SK-N-SH (cell line): ENCODE results near the gene DOCK10. TPM values are rescaled to one million over a fixed set of nuclear protein-coding genes. Genes with fewer than 3 reads are reported as not detected.

Experiments
- CTCF ChIA-PET: fragments of 300-600, 350-600 bp; formaldehyde crosslinking; extraction: SDS; loops from one replicate; lab custom pipeline; 2021; lab: Yijun Ruan, JAX
- POLR2A ChIA-PET: fragments of 350-600 bp; sonication (Branson Sonifier 250); formaldehyde crosslinking; extraction: SDS; loops from one replicate; lab custom pipeline; 2020; ENCODE audit warnings: antibody characterized with exemption, inconsistent platforms; lab: Yijun Ruan, JAX
- DNase-seq: peaks from one replicate; pipeline ENCODE4 v3.0.0; 2012
- H2AFZ ChIP-seq: fragments of 200-600 bp; sonication (generic); 2 replicates; pipeline ENCODE4 v1.8.1; 2016; ENCODE audit warnings: antibody characterized with exemption, mild to moderate bottlenecking, low read depth
- H3F3A ChIP-seq: fragments of 200-600 bp; sonication (generic); replicated peaks from 2 replicates; pipeline ENCODE3; 2016; ENCODE audit warnings: antibody characterized with exemption, mild to moderate bottlenecking; ENCODE audit not compliant: insufficient read depth
- H3K27ac ChIP-seq, 2 experiments: fragments of 200-500 bp in 1 of 2; fragments of 200-600 bp in 1 of 2; sonication (Bioruptor generic) in 1 of 2; sonication (generic), shearing (Covaris generic) in 1 of 2; 2 replicates each; pipeline versions ENCODE4 v1.5.1 to v1.6.1; 2014 to 2016; ENCODE audit warnings: low read depth in 2 of 2, inconsistent platforms in 1 of 2, low read length in 1 of 2, mild to moderate bottlenecking in 1 of 2, mixed read lengths in 1 of 2
- H3K27me3 ChIP-seq: fragments of 200-600 bp; sonication (generic), shearing (Covaris generic); 2 replicates; pipeline ENCODE4 v1.6.1; 2016; ENCODE audit warnings: mixed run types; ENCODE audit not compliant: insufficient read depth
- H3K36me3 ChIP-seq, 2 experiments: fragments of 200-500 bp in 1 of 2; fragments of 200-600 bp in 1 of 2; sonication (Bioruptor generic) in 1 of 2; sonication (generic) in 1 of 2; replicated peaks in 1 of 2; 2 replicates each; pipeline versions ENCODE3 to v1.5.1; 2014 to 2016; ENCODE audit warnings: low read length in 1 of 2, mild to moderate bottlenecking in 1 of 2; ENCODE audit not compliant: insufficient read depth in 2 of 2, control insufficient read depth in 1 of 2
- H3K4me1 ChIP-seq, 2 experiments: fragments of 200-500 bp in 1 of 2; fragments of 200-600 bp in 1 of 2; sonication (Bioruptor generic) in 1 of 2; sonication (generic), shearing (Covaris generic) in 1 of 2; 2 replicates each; pipeline versions ENCODE4 v1.5.1 to v1.6.1; 2014 to 2016; ENCODE audit warnings: low read depth in 1 of 2, low read length in 1 of 2, mixed run types in 1 of 2; ENCODE audit not compliant: insufficient read depth in 2 of 2, control insufficient read depth in 1 of 2
- H3K4me2 ChIP-seq: fragments of 200-600 bp; sonication (generic), shearing (Covaris generic); 2 replicates; pipeline ENCODE4 v1.6.1; 2017; ENCODE audit warnings: mixed run types
- H3K4me3 ChIP-seq, 2 experiments: fragments of 200-500 bp in 1 of 2; fragments of 200-600 bp in 1 of 2; sonication (Bioruptor generic) in 1 of 2; sonication (generic), shearing (Covaris generic) in 1 of 2; 2 replicates each; pipeline versions ENCODE4 v1.5.1 to v1.8.1; 2014 to 2016; ENCODE audit warnings: low read depth in 2 of 2, inconsistent platforms in 1 of 2, low read length in 1 of 2, mild to moderate bottlenecking in 1 of 2, mixed read lengths in 1 of 2, moderate library complexity in 1 of 2
- H3K79me2 ChIP-seq: fragments of 200-600 bp; sonication (generic); 2 replicates; pipeline ENCODE4 v1.8.1; 2017; ENCODE audit warnings: mild to moderate bottlenecking; ENCODE audit not compliant: insufficient read depth
- H3K9ac ChIP-seq: fragments of 200-600 bp; sonication (generic); 2 replicates; pipeline ENCODE4 v1.6.1; 2017; ENCODE audit warnings: mixed run types
- H3K9me2 ChIP-seq: fragments of 200-600 bp; sonication (generic); 2 replicates; pipeline ENCODE4 v1.6.1; 2017; ENCODE audit warnings: mixed run types
- H3K9me3 ChIP-seq: fragments of 200-600 bp; sonication (generic); 2 replicates; pipeline ENCODE4 v1.6.1; 2017; ENCODE audit warnings: mixed run types, mild to moderate bottlenecking, moderate library complexity
- H4K20me1 ChIP-seq: fragments of 200-600 bp; sonication (generic); 2 replicates; pipeline ENCODE4 v1.6.1; 2017; ENCODE audit warnings: mild to moderate bottlenecking, mixed run types; ENCODE audit not compliant: insufficient read depth
- EZH2phosphoT487 ChIP-seq: fragments of 200-600 bp; sonication (generic); IDR thresholded peaks from 2 replicates; pipeline ENCODE4 v1.6.1; 2017; ENCODE audit warnings: low read depth, mixed run types, mild to moderate bottlenecking, antibody characterized with exemption, moderate library complexity, borderline replicate concordance
- FOXJ3 ChIP-seq: sonication (generic); formaldehyde crosslinking; IDR thresholded peaks from 2 replicates; pipeline ENCODE4 v1.5.1; 2020; ENCODE audit warnings: mild to moderate bottlenecking, missing genetic modification reagents
- FOXM1 ChIP-seq: IDR thresholded peaks from 2 replicates; pipeline ENCODE4 v1.4.0; 2012; ENCODE audit warnings: low read depth, mild to moderate bottlenecking
- MEF2A ChIP-seq: IDR thresholded peaks from 2 replicates; pipeline ENCODE4 v1.4.0; 2012; ENCODE audit warnings: low read depth, borderline replicate concordance
- RAD21 ChIP-seq: IDR thresholded peaks from 2 replicates; pipeline ENCODE4 v1.6.1; 2012; ENCODE audit warnings: mild to moderate bottlenecking, low read length
- RCOR1 ChIP-seq: fragments of 150-350 bp; IDR thresholded peaks from 2 replicates; pipeline ENCODE4 v1.6.1; 2017; ENCODE audit warnings: antibody characterized with exemption, low read length
- RXRA ChIP-seq: IDR thresholded peaks from 2 replicates; pipeline ENCODE4 v1.4.0; 2012; ENCODE audit warnings: low read depth, mild to moderate bottlenecking, borderline replicate concordance
- TEAD4 ChIP-seq: IDR thresholded peaks from 2 replicates; pipeline ENCODE4 v1.4.0; 2012; ENCODE audit warnings: mild to moderate bottlenecking, borderline replicate concordance; ENCODE audit not compliant: insufficient read depth
- WGBS: methylation state at CpG from one replicate; pipeline ENCODE4 v1.1.6; 2017; ENCODE audit warnings: low lambda C conversion rate; 5-methylcytosine and 5-hydroxymethylcytosine counted together
- polyA plus RNA-seq, 3 experiments: library from polyadenylated mRNA; depleted of rRNA; stranded (reverse); fragments of >200 nt; gene quantifications; 2 replicates each; pipeline ENCODE4 v1.2.3, GENCODE V29; 2012
- TF ChIP-seq, protein P1 (sequence below): IDR thresholded peaks from 2 replicates; pipeline ENCODE4 v1.4.0; 2012; ENCODE audit warnings: low read depth, borderline replicate concordance
- TF ChIP-seq, protein P2 (sequence below): IDR thresholded peaks from 2 replicates; pipeline ENCODE4 v1.4.0; 2012; ENCODE audit warnings: low read depth, borderline replicate concordance
- TF ChIP-seq, protein P3 (sequence below): IDR thresholded peaks from 2 replicates; pipeline ENCODE4; 2012
- TF ChIP-seq, protein P4 (sequence below): IDR thresholded peaks from 2 replicates; pipeline ENCODE4 v1.4.0; 2012; ENCODE audit warnings: low read depth
- TF ChIP-seq, protein P5 (sequence below): fragments of 150-350 bp; IDR thresholded peaks from 2 replicates; pipeline ENCODE4 v1.6.1; 2017; ENCODE audit warnings: antibody characterized with exemption, low read length, low read depth, borderline replicate concordance
- TF ChIP-seq, protein P6 (sequence below): fragments of 200-600 bp; sonication (generic); IDR thresholded peaks from 2 replicates; pipeline ENCODE4 v1.6.1; 2017; ENCODE audit warnings: antibody characterized with exemption, mild to moderate bottlenecking, moderate library complexity

DOCK10 gene
- polyA plus RNA-seq, 1 of the 3 experiments (the other 2 are of a cell fraction), result 24.1 TPM

DNA sequence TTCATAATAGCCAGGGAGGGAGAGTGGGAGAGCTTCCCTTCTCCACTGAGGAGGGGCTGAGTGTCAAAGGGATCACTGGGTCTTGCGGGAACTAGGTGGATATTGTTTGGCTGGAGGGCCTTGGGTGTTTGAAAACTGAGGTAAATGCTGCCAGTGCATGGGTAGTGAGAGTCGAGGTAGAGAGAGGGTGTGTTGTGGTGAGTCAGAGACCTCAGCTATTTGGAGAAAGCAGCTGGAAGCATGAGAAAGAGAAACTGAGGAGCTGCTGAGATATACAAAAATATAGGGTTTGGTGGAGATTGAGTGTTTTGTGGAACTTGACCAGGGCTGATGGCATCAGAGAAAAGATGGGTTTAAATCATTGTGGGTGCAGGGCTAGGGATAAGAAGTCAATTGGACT, 199.1 kb downstream of the DOCK10 start:
- POLR2A ChIA-PET, result no interaction called here

DNA sequence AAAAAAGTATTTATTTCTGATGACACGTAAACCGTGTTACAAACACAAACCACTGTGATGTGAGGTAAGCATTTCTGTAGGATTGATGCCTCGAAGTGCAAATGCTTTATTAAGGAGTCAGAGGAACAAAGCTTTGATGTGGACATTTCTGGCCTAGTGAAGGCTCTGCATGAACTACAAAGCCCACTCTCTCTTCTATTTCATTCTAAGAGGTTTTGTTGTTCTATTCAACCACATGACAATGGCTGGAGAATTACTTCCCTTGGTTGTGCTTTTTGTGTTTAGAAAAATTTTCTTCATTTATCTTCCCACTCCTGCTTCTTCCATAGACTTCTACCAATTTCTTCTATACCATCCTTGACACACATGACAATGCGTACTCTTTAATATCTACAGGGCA, 200.4 kb downstream of the DOCK10 start:
- no peaks in the 10 kb centered on the region for H3K27me3 ChIP-seq
- H3K36me3 ChIP-seq, result peaks cover 18 to 64% of the 10 kb centered on the region in 2 experiments
- no peak overlapping the region for H3K4me3 ChIP-seq
- no peak overlapping the region for H3K4me2 ChIP-seq
- no peaks in the 10 kb centered on the region for H4K20me1 ChIP-seq
- DNase-seq, result no peak
- H3K79me2 ChIP-seq, result no peaks in the 10 kb centered on the region
- no peak overlapping the region for H3K27ac ChIP-seq
- H3F3A ChIP-seq, result peaks cover 27% of the 10 kb centered on the region
- POLR2A ChIA-PET, result no interaction called here
- no peak overlapping the region for H3K9ac ChIP-seq
- H2AFZ ChIP-seq, result no peak overlapping the region
- no peaks in the 10 kb centered on the region for H3K9me2 ChIP-seq
- peaks cover 0 to 17% of the 10 kb centered on the region in 2 experiments; a peak in 2 of 4 replicates for H3K4me1 ChIP-seq
- 98% methylated on average over 4 of the region's 4 CpGs for WGBS
- H3K9me3 ChIP-seq, result no peaks in the 10 kb centered on the region
- CTCF ChIA-PET, result interaction anchor here (1.0 kb wide), 1 partner anchor 12 kb away, joined by 3 read pairs; no protein-coding TSS in a partner anchor
- TF ChIP-seq TEAD4 (no peak), RAD21 (no peak), RCOR1 (no peak)
- TF ChIP-seq, protein P1, sequence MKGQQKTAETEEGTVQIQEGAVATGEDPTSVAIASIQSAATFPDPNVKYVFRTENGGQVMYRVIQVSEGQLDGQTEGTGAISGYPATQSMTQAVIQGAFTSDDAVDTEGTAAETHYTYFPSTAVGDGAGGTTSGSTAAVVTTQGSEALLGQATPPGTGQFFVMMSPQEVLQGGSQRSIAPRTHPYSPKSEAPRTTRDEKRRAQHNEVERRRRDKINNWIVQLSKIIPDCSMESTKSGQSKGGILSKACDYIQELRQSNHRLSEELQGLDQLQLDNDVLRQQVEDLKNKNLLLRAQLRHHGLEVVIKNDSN, result no peak
- TF ChIP-seq, protein P2, sequence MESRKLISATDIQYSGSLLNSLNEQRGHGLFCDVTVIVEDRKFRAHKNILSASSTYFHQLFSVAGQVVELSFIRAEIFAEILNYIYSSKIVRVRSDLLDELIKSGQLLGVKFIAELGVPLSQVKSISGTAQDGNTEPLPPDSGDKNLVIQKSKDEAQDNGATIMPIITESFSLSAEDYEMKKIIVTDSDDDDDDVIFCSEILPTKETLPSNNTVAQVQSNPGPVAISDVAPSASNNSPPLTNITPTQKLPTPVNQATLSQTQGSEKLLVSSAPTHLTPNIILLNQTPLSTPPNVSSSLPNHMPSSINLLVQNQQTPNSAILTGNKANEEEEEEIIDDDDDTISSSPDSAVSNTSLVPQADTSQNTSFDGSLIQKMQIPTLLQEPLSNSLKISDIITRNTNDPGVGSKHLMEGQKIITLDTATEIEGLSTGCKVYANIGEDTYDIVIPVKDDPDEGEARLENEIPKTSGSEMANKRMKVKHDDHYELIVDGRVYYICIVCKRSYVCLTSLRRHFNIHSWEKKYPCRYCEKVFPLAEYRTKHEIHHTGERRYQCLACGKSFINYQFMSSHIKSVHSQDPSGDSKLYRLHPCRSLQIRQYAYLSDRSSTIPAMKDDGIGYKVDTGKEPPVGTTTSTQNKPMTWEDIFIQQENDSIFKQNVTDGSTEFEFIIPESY, result no peak
- TF ChIP-seq, protein P3, sequence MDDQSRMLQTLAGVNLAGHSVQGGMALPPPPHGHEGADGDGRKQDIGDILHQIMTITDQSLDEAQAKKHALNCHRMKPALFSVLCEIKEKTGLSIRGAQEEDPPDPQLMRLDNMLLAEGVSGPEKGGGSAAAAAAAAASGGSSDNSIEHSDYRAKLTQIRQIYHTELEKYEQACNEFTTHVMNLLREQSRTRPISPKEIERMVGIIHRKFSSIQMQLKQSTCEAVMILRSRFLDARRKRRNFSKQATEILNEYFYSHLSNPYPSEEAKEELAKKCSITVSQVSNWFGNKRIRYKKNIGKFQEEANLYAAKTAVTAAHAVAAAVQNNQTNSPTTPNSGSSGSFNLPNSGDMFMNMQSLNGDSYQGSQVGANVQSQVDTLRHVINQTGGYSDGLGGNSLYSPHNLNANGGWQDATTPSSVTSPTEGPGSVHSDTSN, result no peak
- TF ChIP-seq, protein P4, sequence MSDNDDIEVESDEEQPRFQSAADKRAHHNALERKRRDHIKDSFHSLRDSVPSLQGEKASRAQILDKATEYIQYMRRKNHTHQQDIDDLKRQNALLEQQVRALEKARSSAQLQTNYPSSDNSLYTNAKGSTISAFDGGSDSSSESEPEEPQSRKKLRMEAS, result no peak

More for the DNA sequence above, 199.1 kb downstream of the DOCK10 start:
- no peak for DNase-seq
- peaks cover 18 to 67% of the 10 kb centered on the region in 2 experiments for H3K36me3 ChIP-seq
- H3K9ac ChIP-seq, result no peak overlapping the region
- H3K27ac ChIP-seq, result no peak overlapping the region
- 86% methylated on average over 2 of the region's 2 CpGs for WGBS
- H3K9me2 ChIP-seq, result no peaks in the 10 kb centered on the region
- H3K4me3 ChIP-seq, result no peak overlapping the region
- H3K79me2 ChIP-seq, result no peaks in the 10 kb centered on the region
- H3K27me3 ChIP-seq, result no peaks in the 10 kb centered on the region
- CTCF ChIA-PET, result interaction anchor here (1.0 kb wide), 1 partner anchor 10 kb away, joined by 3 read pairs; no protein-coding TSS in a partner anchor
- H3F3A ChIP-seq, result peaks cover 16% of the 10 kb centered on the region
- no peaks in the 10 kb centered on the region for H4K20me1 ChIP-seq
- H2AFZ ChIP-seq, result no peak overlapping the region
- no peaks in the 10 kb centered on the region for H3K9me3 ChIP-seq
- TF ChIP-seq, protein P1, result no peak
- no peak for TF ChIP-seq RXRA
- TF ChIP-seq MEF2A, result no peak
- TF ChIP-seq FOXM1, result no peak
- TF ChIP-seq, protein P5, sequence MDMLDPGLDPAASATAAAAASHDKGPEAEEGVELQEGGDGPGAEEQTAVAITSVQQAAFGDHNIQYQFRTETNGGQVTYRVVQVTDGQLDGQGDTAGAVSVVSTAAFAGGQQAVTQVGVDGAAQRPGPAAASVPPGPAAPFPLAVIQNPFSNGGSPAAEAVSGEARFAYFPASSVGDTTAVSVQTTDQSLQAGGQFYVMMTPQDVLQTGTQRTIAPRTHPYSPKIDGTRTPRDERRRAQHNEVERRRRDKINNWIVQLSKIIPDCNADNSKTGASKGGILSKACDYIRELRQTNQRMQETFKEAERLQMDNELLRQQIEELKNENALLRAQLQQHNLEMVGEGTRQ, result no peak
- TF ChIP-seq, protein P4, result no peak
- TF ChIP-seq FOXJ3 (CRISPR knock-in tag), result no peak
- TF ChIP-seq EZH2phosphoT487, result no peak
- TF ChIP-seq TEAD4, result no peak
- TF ChIP-seq, protein P6, sequence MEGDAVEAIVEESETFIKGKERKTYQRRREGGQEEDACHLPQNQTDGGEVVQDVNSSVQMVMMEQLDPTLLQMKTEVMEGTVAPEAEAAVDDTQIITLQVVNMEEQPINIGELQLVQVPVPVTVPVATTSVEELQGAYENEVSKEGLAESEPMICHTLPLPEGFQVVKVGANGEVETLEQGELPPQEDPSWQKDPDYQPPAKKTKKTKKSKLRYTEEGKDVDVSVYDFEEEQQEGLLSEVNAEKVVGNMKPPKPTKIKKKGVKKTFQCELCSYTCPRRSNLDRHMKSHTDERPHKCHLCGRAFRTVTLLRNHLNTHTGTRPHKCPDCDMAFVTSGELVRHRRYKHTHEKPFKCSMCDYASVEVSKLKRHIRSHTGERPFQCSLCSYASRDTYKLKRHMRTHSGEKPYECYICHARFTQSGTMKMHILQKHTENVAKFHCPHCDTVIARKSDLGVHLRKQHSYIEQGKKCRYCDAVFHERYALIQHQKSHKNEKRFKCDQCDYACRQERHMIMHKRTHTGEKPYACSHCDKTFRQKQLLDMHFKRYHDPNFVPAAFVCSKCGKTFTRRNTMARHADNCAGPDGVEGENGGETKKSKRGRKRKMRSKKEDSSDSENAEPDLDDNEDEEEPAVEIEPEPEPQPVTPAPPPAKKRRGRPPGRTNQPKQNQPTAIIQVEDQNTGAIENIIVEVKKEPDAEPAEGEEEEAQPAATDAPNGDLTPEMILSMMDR, result no peak
- H3K4me2 ChIP-seq, result no peak overlapping the region
- H3K4me1 ChIP-seq, result peaks cover 0 to 5% of the 10 kb centered on the region in 2 experiments; a peak in 2 of 4 replicates
